IMR-90 (cell line): ENCODE results near the gene ANKHD1. TPM values are rescaled to one million over a fixed set of nuclear protein-coding genes. Genes with fewer than 3 reads are reported as not detected.

ENCODE experiments used
- ATAC-seq: fragments of 200-7000 bp; cut with Tn5 transposase; 2 replicates; pipeline ENCODE4 v1.9.1; 2020; ENCODE audit warnings: low read depth, mild to moderate bottlenecking, moderate library complexity
- BruUV-seq: library from RNA; stranded (reverse); fragments of 400-500 nt; replicated peaks from 2 replicates; lab custom pipeline; 2021; lab: Mats Ljungman, UMichigan
- CTCF ChIA-PET: fragments of 300-600 bp; formaldehyde crosslinking; extraction: SDS; loops from one replicate; lab custom pipeline; 2021; ENCODE audit warnings: antibody characterized with exemption; lab: Yijun Ruan, JAX
- POLR2A ChIA-PET: fragments of 300-600 bp; sonication (Branson Sonifier 250); formaldehyde crosslinking; loops from one replicate; lab custom pipeline; 2022; ENCODE audit warnings: antibody characterized with exemption; ENCODE audit not compliant: unreplicated experiment; lab: Charles Lee
- DNase-seq: peaks from one replicate; pipeline ENCODE4 v3.0.0; 2013
- H2AFZ ChIP-seq: replicated peaks from 2 replicates; pipeline ENCODE3; 2013; ENCODE audit warnings: low read length, mild to moderate bottlenecking; ENCODE audit not compliant: poor library complexity
- H2AK5ac ChIP-seq: 2 replicates; pipeline ENCODE4 v1.6.1; 2013; ENCODE audit warnings: low read depth, low read length, inconsistent platforms
- H2AK9ac ChIP-seq: replicated peaks from 2 replicates; pipeline ENCODE3; 2013; ENCODE audit warnings: mild to moderate bottlenecking, low read depth, low read length, moderate library complexity; ENCODE audit not compliant: poor library complexity
- H2BK120ac ChIP-seq: 2 replicates; pipeline ENCODE4 v1.6.1; 2013; ENCODE audit warnings: low read depth, low read length, inconsistent platforms
- H2BK15ac ChIP-seq: 3 replicates; pipeline ENCODE4 v1.6.1; 2013; ENCODE audit warnings: low read depth, low read length, inconsistent platforms
- H2BK20ac ChIP-seq: 2 replicates; pipeline ENCODE4 v1.6.1; 2013; ENCODE audit warnings: low read depth, mild to moderate bottlenecking, inconsistent platforms, low read length, moderate library complexity
- H2BK5ac ChIP-seq: 2 replicates; pipeline ENCODE4 v1.6.1; 2013; ENCODE audit warnings: mild to moderate bottlenecking, low read depth, low read length, inconsistent platforms; ENCODE audit not compliant: poor library complexity, severe bottlenecking
- H3K14ac ChIP-seq: replicated peaks from 2 replicates; pipeline ENCODE4 v1.6.1; 2013; ENCODE audit warnings: low read depth, low read length, inconsistent platforms
- H3K18ac ChIP-seq: 2 replicates; pipeline ENCODE4 v1.6.1; 2013; ENCODE audit warnings: low read depth, low read length, control low read depth
- H3K23ac ChIP-seq: 2 replicates; pipeline ENCODE4 v1.6.1; 2013; ENCODE audit warnings: low read depth, low read length, inconsistent platforms
- H3K27ac ChIP-seq: 2 replicates; pipeline ENCODE4 v1.5.1; 2013; ENCODE audit warnings: mild to moderate bottlenecking, control low read depth, low read length; ENCODE audit not compliant: insufficient read depth
- H3K27me3 ChIP-seq: 2 replicates; pipeline ENCODE4 v1.6.1; 2013; ENCODE audit warnings: low read length; ENCODE audit not compliant: control insufficient read depth, insufficient read depth
- H3K36me3 ChIP-seq: 2 replicates; pipeline ENCODE4 v1.6.1; 2013; ENCODE audit warnings: low read length, mixed read lengths; ENCODE audit not compliant: control insufficient read depth, insufficient read depth
- H3K4ac ChIP-seq: 2 replicates; pipeline ENCODE4 v1.6.1; 2013; ENCODE audit warnings: low read depth, low read length, inconsistent platforms
- H3K4me1 ChIP-seq: 2 replicates; pipeline ENCODE4 v1.6.1; 2013; ENCODE audit warnings: low read length, mixed read lengths; ENCODE audit not compliant: control insufficient read depth, insufficient read depth
- H3K4me2 ChIP-seq: 2 replicates; pipeline ENCODE4 v1.6.1; 2013; ENCODE audit warnings: low read depth, mild to moderate bottlenecking, control low read depth, low read length, moderate library complexity
- H3K4me3 ChIP-seq: 2 replicates; pipeline ENCODE4 v1.5.1; 2013; ENCODE audit warnings: low read depth, mild to moderate bottlenecking, control low read depth, low read length, moderate library complexity; ENCODE audit not compliant: insufficient read depth
- H3K56ac ChIP-seq: 2 replicates; pipeline ENCODE4 v1.6.1; 2013; ENCODE audit warnings: low read length, inconsistent platforms; ENCODE audit not compliant: insufficient read depth; ENCODE audit errors: extremely low read depth
- H3K79me1 ChIP-seq, 2 experiments: 2 replicates each; pipeline ENCODE4 v1.6.1; 2013; ENCODE audit warnings: low read length in 2 of 2, inconsistent platforms in 1 of 2, low read depth in 1 of 2
- H3K9ac ChIP-seq: 2 replicates; pipeline ENCODE4 v1.6.1; 2013; ENCODE audit warnings: low read depth, low read length, control low read depth
- H3K9me1 ChIP-seq: 2 replicates; pipeline ENCODE4 v1.6.1; 2013; ENCODE audit warnings: low read length, inconsistent platforms; ENCODE audit not compliant: insufficient read depth
- H3K9me3 ChIP-seq: 2 replicates; pipeline ENCODE4 v1.6.1; 2013; ENCODE audit warnings: low read length; ENCODE audit not compliant: control insufficient read depth, insufficient read depth
- H4K20me1 ChIP-seq: 2 replicates; pipeline ENCODE4 v1.6.1; 2013; ENCODE audit warnings: low read length, inconsistent platforms; ENCODE audit not compliant: insufficient read depth
- H4K5ac ChIP-seq: 2 replicates; pipeline ENCODE4 v1.6.1; 2013; ENCODE audit warnings: mild to moderate bottlenecking, low read depth, low read length, control low read depth
- H4K8ac ChIP-seq, 2 experiments: 2 replicates each; pipeline ENCODE4 v1.6.1; 2013; ENCODE audit warnings: low read depth in 2 of 2, low read length in 2 of 2, control low read depth in 1 of 2, inconsistent platforms in 1 of 2
- H4K91ac ChIP-seq: 2 replicates; pipeline ENCODE4 v1.6.1; 2013; ENCODE audit warnings: low read depth, low read length, inconsistent platforms; ENCODE audit not compliant: insufficient read depth
- BHLHE40 ChIP-seq: fragments of 150-350 bp; IDR thresholded peaks from 2 replicates; pipeline ENCODE4 v1.6.1; 2016; ENCODE audit warnings: mild to moderate bottlenecking, low read depth, low read length
- FOS ChIP-seq: fragments of 150-350 bp; IDR thresholded peaks from 2 replicates; pipeline ENCODE4 v1.6.1; 2016; ENCODE audit warnings: low read depth, low read length
- MXI1 ChIP-seq: IDR thresholded peaks from 2 replicates; pipeline ENCODE4 v1.6.1; 2012; ENCODE audit warnings: low read depth, mild to moderate bottlenecking, low read length, moderate library complexity, borderline replicate concordance
- NFE2L2 ChIP-seq: fragments of 150-350 bp; IDR thresholded peaks from 2 replicates; pipeline ENCODE4 v1.6.1; 2016; ENCODE audit warnings: low read depth, mild to moderate bottlenecking, low read length
- POLR2A ChIP-seq: IDR thresholded peaks from 2 replicates; pipeline ENCODE4 v1.6.1; 2012; ENCODE audit warnings: mild to moderate bottlenecking, low read depth, low read length
- WGBS, 2 experiments: methylation state at CpG; one replicate each; pipeline versions ENCODE4 v1.1.5 to v1.1.7; 2013; ENCODE audit warnings: missing lambda C conversion rate in 2 of 2; ENCODE audit not compliant: insufficient read length in 1 of 2; ENCODE audit errors: extremely low coverage in 2 of 2; 5-methylcytosine and 5-hydroxymethylcytosine counted together
- dilution Hi-C: fragments of 300-500 bp; cut with HindIII; formaldehyde crosslinking; loops from one replicate; pipeline ENCODE4 v1.14.3; 2018; ENCODE audit warnings: low sequenced_read_pairs; ENCODE audit not compliant: unreplicated experiment
- in situ Hi-C: fragments of 300-500 bp; cut with MboI; formaldehyde crosslinking; loops from 3 replicates; pipeline ENCODE4 v1.14.3; 2019; ENCODE audit warnings: low sequenced_read_pairs, inconsistent platforms, mixed read lengths
- intact Hi-C: fragments of 100-400 bp; cut with micrococcal nuclease; formaldehyde crosslinking; loops from 2 replicates; pipeline ENCODE4 v1.10.0; 2022
- polyA plus RNA-seq, 3 experiments: library from polyadenylated mRNA; depleted of rRNA; stranded (reverse); fragments of >200 nt; gene quantifications; 2 replicates each; pipeline ENCODE4 v1.2.3, GENCODE V29; 2012; ENCODE audit warnings: low replicate concordance in 1 of 3
- total RNA-seq: library from RNA; depleted of rRNA; stranded (reverse); fragments of >200 nt; gene quantifications from 2 replicates; pipeline ENCODE4 v1.2.3, GENCODE V29; 2012

The ANKHD1 gene
- total and polyA plus RNA-seq, 2 of the 4 experiments (the other 2 are of a cell fraction), result 32.1 to 36.7 TPM

DNA sequence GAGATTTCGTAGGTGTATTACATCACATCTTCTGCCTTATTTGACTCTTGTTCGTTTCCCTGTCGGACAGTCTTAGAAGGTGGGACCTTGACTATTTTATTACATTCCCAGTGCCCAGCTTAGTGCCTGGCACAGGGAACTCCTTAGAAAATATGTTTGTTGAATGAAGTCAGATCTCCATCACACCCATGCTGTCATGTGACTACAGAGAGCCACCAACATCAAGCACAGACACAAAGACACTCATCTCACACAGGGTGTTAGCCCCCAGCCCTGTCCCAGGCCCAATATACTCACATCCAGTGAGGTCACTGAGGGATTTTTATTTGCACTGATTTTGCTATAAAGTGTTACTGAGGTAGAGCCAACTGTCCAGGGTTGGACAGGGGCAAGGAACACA lies 156.3 kb downstream of the ANKHD1 start:
- in situ Hi-C loops, result no loop called here
- H3K14ac ChIP-seq, result peak overlapping the region; percentile 97
- H3K9me1 ChIP-seq, result peaks cover 9% of the 10 kb centered on the region
- H2AK9ac ChIP-seq, result peak overlapping the region; percentile 98
- H2BK5ac ChIP-seq, result peak overlapping the region; percentile 97
- H3K27ac ChIP-seq, result peak overlapping the region; percentile 93
- peak overlapping the region; percentile 99 for H2AK5ac ChIP-seq
- H3K36me3 ChIP-seq, result peaks cover 19% of the 10 kb centered on the region
- peak overlapping the region; percentile 98 for H2BK20ac ChIP-seq
- peak overlapping the region; percentile 100 for H3K4ac ChIP-seq
- ChIA-PET CTCF (no interaction called here), POLR2A (interaction anchor here (1.1 to 1.3 kb wide), 2 partner anchors 8 to 106 kb away, joined by 3 read pairs; partner anchors contain the start of gene WDR55)
- no peak overlapping the region for H3K18ac ChIP-seq
- peak overlapping the region; percentile 70; the same call in 1 of the 2 replicates for H3K56ac ChIP-seq
- peak overlapping the region; percentile 98 for H4K91ac ChIP-seq
- peak overlapping the region; percentile 98 for H4K5ac ChIP-seq
- H4K8ac ChIP-seq, result peak overlapping the region; percentile 99
- no peaks in the 10 kb centered on the region for H3K27me3 ChIP-seq
- peak overlapping the region; percentile 96 for H3K23ac ChIP-seq
- WGBS, 2 experiments, result no CpG with 5 or more reads among the region's 3 CpGs
- peak overlapping the region; percentile 76 for H3K9ac ChIP-seq
- intact Hi-C loops, result loop anchor here (1.0 kb wide), 1 partner anchor 81 kb away; the partner anchor contains the start of gene TMCO6
- DNase-seq (no peak), ATAC-seq (no peak)
- H3K79me1 ChIP-seq, result peaks cover 22 to 49% of the 10 kb centered on the region in 2 experiments
- peak overlapping the region; percentile 96; the same call in 2 of the 3 replicates for H2BK15ac ChIP-seq
- no peaks in the 10 kb centered on the region for H3K9me3 ChIP-seq
- H3K4me3 ChIP-seq, result no peak overlapping the region
- peak overlapping the region; percentile 94 for H2AFZ ChIP-seq
- no TSS peak for BruUV-seq
- peaks cover 16% of the 10 kb centered on the region for H3K4me1 ChIP-seq
- H4K20me1 ChIP-seq, result peaks cover 19% of the 10 kb centered on the region
- peak overlapping the region; percentile 94 for H2BK120ac ChIP-seq
- H3K4me2 ChIP-seq, result no peak overlapping the region
- TF ChIP-seq NFE2L2 (no peak), MXI1 (no peak), FOS (no peak), BHLHE40 (no peak), POLR2A (no peak)
- dilution Hi-C loops, result no loop called here
